ENCODE measurements around the gene MYOM1.
"Not testable (repeated sequence)": the region's sequence is repeated elsewhere in the genome, so short reads cannot be mapped to it uniquely, and the experiment has no call there.

The MYOM1 gene

GRCh38 chr18:3040173-3040572 is 179.6 kb downstream of the MYOM1 start:
- H3K4me3 ChIP-seq (ENCODE audit: low read depth, low read length) = no peak overlapping the region
- no peak overlapping the region for H3K27ac ChIP-seq (ENCODE audit: low read depth, low read length)
- H3K4me1 ChIP-seq (ENCODE audit: control insufficient read depth, insufficient read depth, low read length) = 0 out of 2 replicates have a peak, but pooled peaks cover 3% of the 10 kb centered on the region
- H3K36me3 ChIP-seq (ENCODE audit: control insufficient read depth, insufficient read depth, low read length) = no peaks in the 10 kb centered on the region
- H3K9me3 ChIP-seq (ENCODE audit: control insufficient read depth, insufficient read depth, low read depth, low read length) = no peaks in the 10 kb centered on the region
- H3K27me3 ChIP-seq (ENCODE audit: control insufficient read depth, insufficient read depth, low read length) = no peaks in the 10 kb centered on the region
- H3K9ac ChIP-seq (ENCODE audit: low read length) = no peak overlapping the region

GRCh38 chr18:3037423-3037915 is 182.3 kb downstream of the MYOM1 start:
- Histone ChIP-seq H3K27me3 (ENCODE audit: control insufficient read depth, insufficient read depth, low read length) (no peaks in the 10 kb centered on the region), H3K9ac (ENCODE audit: low read length) (no peak overlapping the region), H3K4me3 (ENCODE audit: low read depth, low read length) (no peak overlapping the region), H3K36me3 (ENCODE audit: control insufficient read depth, insufficient read depth, low read length) (no peaks in the 10 kb centered on the region), H3K27ac (ENCODE audit: low read depth, low read length) (no peak overlapping the region), H3K4me1 (ENCODE audit: control insufficient read depth, insufficient read depth, low read length) (0 out of 2 replicates have a peak, but pooled peaks cover 3% of the 10 kb centered on the region), H3K9me3 (ENCODE audit: control insufficient read depth, insufficient read depth, low read depth, low read length) (0 out of 2 replicates have a peak, but pooled peaks cover 3% of the 10 kb centered on the region)

GRCh38 chr18:3036108-3036507 is 183.7 kb downstream of the MYOM1 start:
- no peak overlapping the region for H3K9ac ChIP-seq (ENCODE audit: low read length)
- 0 out of 2 replicates have a peak, but pooled peaks cover 3% of the 10 kb centered on the region for H3K9me3 ChIP-seq (ENCODE audit: control insufficient read depth, insufficient read depth, low read depth, low read length)
- H3K27ac ChIP-seq (ENCODE audit: low read depth, low read length) = no peak overlapping the region
- no peaks in the 10 kb centered on the region for H3K36me3 ChIP-seq (ENCODE audit: control insufficient read depth, insufficient read depth, low read length)
- H3K4me3 ChIP-seq (ENCODE audit: low read depth, low read length) = no peak overlapping the region
- H3K27me3 ChIP-seq (ENCODE audit: control insufficient read depth, insufficient read depth, low read length) = no peaks in the 10 kb centered on the region
- H3K4me1 ChIP-seq (ENCODE audit: control insufficient read depth, insufficient read depth, low read length) = 0 out of 2 replicates have a peak, but pooled peaks cover 3% of the 10 kb centered on the region

GRCh38 chr18:3035635-3036034 is 184.1 kb downstream of the MYOM1 start:
- Histone ChIP-seq H3K36me3 (ENCODE audit: control insufficient read depth, insufficient read depth, low read length) (no peaks in the 10 kb centered on the region), H3K9ac (ENCODE audit: low read length) (no peak overlapping the region), H3K9me3 (ENCODE audit: control insufficient read depth, insufficient read depth, low read depth, low read length) (0 out of 2 replicates have a peak, but pooled peaks cover 3% of the 10 kb centered on the region), H3K27me3 (ENCODE audit: control insufficient read depth, insufficient read depth, low read length) (no peaks in the 10 kb centered on the region), H3K4me1 (ENCODE audit: control insufficient read depth, insufficient read depth, low read length) (0 out of 2 replicates have a peak, but pooled peaks cover 3% of the 10 kb centered on the region), H3K27ac (ENCODE audit: low read depth, low read length) (no peak overlapping the region), H3K4me3 (ENCODE audit: low read depth, low read length) (no peak overlapping the region)

GRCh38 chr18:3032721-3033120 is 187.0 kb downstream of the MYOM1 start:
- no peak overlapping the region for H3K4me3 ChIP-seq (ENCODE audit: low read depth, low read length)
- peaks cover 8% of the 10 kb centered on the region; the same call in 1 of the 2 replicates for H3K4me1 ChIP-seq (ENCODE audit: control insufficient read depth, insufficient read depth, low read length)
- H3K27ac ChIP-seq (ENCODE audit: low read depth, low read length) = no peak overlapping the region
- H3K27me3 ChIP-seq (ENCODE audit: control insufficient read depth, insufficient read depth, low read length) = no peaks in the 10 kb centered on the region
- H3K9me3 ChIP-seq (ENCODE audit: control insufficient read depth, insufficient read depth, low read depth, low read length) = 0 out of 2 replicates have a peak, but pooled peaks cover 3% of the 10 kb centered on the region
- H3K9ac ChIP-seq (ENCODE audit: low read length) = no peak overlapping the region
- no peaks in the 10 kb centered on the region for H3K36me3 ChIP-seq (ENCODE audit: control insufficient read depth, insufficient read depth, low read length)

GRCh38 chr18:3029215-3029952 is 190.4 kb downstream of the MYOM1 start:
- no peak overlapping the region for H3K4me3 ChIP-seq (ENCODE audit: low read depth, low read length)
- no peak overlapping the region for H3K27ac ChIP-seq (ENCODE audit: low read depth, low read length)
- H3K27me3 ChIP-seq (ENCODE audit: control insufficient read depth, insufficient read depth, low read length) = no peaks in the 10 kb centered on the region
- no peaks in the 10 kb centered on the region for H3K36me3 ChIP-seq (ENCODE audit: control insufficient read depth, insufficient read depth, low read length)
- H3K9me3 ChIP-seq (ENCODE audit: control insufficient read depth, insufficient read depth, low read depth, low read length) = 0 out of 2 replicates have a peak, but pooled peaks cover 3% of the 10 kb centered on the region
- H3K9ac ChIP-seq (ENCODE audit: low read length) = no peak overlapping the region
- H3K4me1 ChIP-seq (ENCODE audit: control insufficient read depth, insufficient read depth, low read length) = peaks cover 13% of the 10 kb centered on the region

GRCh38 chr18:3028115-3028514 is 191.7 kb downstream of the MYOM1 start:
- H3K27ac ChIP-seq (ENCODE audit: low read depth, low read length); H3K27me3 ChIP-seq (ENCODE audit: control insufficient read depth, insufficient read depth, low read length); H3K4me3 ChIP-seq (ENCODE audit: low read depth, low read length); H3K36me3 ChIP-seq (ENCODE audit: control insufficient read depth, insufficient read depth, low read length); H3K9me3 ChIP-seq (ENCODE audit: control insufficient read depth, insufficient read depth, low read depth, low read length); H3K9ac ChIP-seq (ENCODE audit: low read length): not testable (repeated sequence)
- peaks cover 13% of the 10 kb centered on the region for H3K4me1 ChIP-seq (ENCODE audit: control insufficient read depth, insufficient read depth, low read length)

GRCh38 chr18:3027370-3027891 is 192.3 kb downstream of the MYOM1 start:
- Histone ChIP-seq H3K27me3 (ENCODE audit: control insufficient read depth, insufficient read depth, low read length) (no peaks in the 10 kb centered on the region), H3K27ac (ENCODE audit: low read depth, low read length) (no peak overlapping the region), H3K4me1 (ENCODE audit: control insufficient read depth, insufficient read depth, low read length) (peaks cover 13% of the 10 kb centered on the region), H3K9ac (ENCODE audit: low read length) (no peak overlapping the region), H3K9me3 (ENCODE audit: control insufficient read depth, insufficient read depth, low read depth, low read length) (no peaks in the 10 kb centered on the region), H3K36me3 (ENCODE audit: control insufficient read depth, insufficient read depth, low read length) (no peaks in the 10 kb centered on the region), H3K4me3 (ENCODE audit: low read depth, low read length) (no peak overlapping the region)

- Histone ChIP-seq H3K36me3 (ENCODE audit: control insufficient read depth, insufficient read depth, low read length) (no peaks in the 10 kb centered on the region), H3K27me3 (ENCODE audit: control insufficient read depth, insufficient read depth, low read length) (no peaks in the 10 kb centered on the region), H3K27ac (ENCODE audit: low read depth, low read length) (no peak overlapping the region), H3K4me3 (ENCODE audit: low read depth, low read length) (no peak overlapping the region), H3K9ac (ENCODE audit: low read length) (no peak overlapping the region), H3K4me1 (ENCODE audit: control insufficient read depth, insufficient read depth, low read length) (peaks cover 13% of the 10 kb centered on the region), H3K9me3 (ENCODE audit: control insufficient read depth, insufficient read depth, low read depth, low read length) (no peaks in the 10 kb centered on the region)
These were observed 194.2 kb downstream of the MYOM1 start for GRCh38 chr18:3025544-3025943.

- H3K9me3 ChIP-seq (ENCODE audit: control insufficient read depth, insufficient read depth, low read depth, low read length); H3K4me1 ChIP-seq (ENCODE audit: control insufficient read depth, insufficient read depth, low read length); H3K27ac ChIP-seq (ENCODE audit: low read depth, low read length); H3K4me3 ChIP-seq (ENCODE audit: low read depth, low read length); H3K36me3 ChIP-seq (ENCODE audit: control insufficient read depth, insufficient read depth, low read length); H3K9ac ChIP-seq (ENCODE audit: low read length); H3K27me3 ChIP-seq (ENCODE audit: control insufficient read depth, insufficient read depth, low read length): not testable (repeated sequence)
These were observed 196.2 kb downstream of the MYOM1 start for GRCh38 chr18:3023603-3024002.
